GM18517 (cell line): ENCODE data around the gene GLRA2.
A peak's percentile ranks its signal among the peaks of the same experiment; 100 is the strongest.

ENCODE experiments used
- ATAC-seq: cut with Tn5 transposase; IDR thresholded peaks from one replicate; pipeline ENCODE4 v1.9.1; 2021; ENCODE audit warnings: mild to moderate bottlenecking, moderate library complexity; ENCODE audit not compliant: unreplicated experiment

GLRA2 gene

DNA sequence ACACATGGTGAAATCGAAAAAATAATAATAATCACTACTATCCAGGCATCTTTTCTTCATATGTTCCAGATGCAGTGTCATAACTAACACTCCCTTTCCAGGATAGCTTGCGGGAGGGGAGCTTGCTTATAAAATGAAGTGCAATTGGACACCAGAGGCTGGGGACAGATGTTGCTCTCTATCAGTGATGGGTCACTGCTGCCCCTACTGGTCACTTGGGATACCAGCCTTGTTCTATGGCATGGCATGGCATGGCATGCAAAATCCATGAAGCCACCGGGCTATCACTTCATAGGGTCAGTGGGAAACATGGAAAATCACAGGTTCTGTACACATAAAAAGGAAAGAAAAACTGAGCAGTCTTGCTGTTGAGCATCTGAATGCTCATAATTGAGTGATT is 168.1 kb downstream of the GLRA2 start:
- peak; percentile 77 for ATAC-seq

DNA sequence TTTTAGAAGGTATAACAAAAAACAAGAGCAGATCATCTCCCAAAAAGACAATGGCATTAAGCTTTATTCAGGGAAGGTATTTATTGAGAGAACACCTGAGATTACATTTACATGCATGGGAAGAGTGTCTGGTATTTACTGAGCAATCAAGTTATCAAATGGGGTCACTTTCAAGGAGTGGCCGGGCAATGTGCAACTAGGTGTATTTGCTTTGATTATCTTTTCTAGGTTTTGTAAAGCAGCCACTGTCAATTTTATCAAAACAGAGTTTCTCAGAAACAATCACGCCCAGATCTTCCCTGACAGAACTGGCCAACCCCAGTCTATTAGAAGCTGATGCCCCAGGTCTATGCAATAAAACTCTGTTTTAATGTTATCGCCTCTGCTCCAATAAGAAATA is 169.5 kb downstream of the GLRA2 start:
- no peak for ATAC-seq

DNA sequence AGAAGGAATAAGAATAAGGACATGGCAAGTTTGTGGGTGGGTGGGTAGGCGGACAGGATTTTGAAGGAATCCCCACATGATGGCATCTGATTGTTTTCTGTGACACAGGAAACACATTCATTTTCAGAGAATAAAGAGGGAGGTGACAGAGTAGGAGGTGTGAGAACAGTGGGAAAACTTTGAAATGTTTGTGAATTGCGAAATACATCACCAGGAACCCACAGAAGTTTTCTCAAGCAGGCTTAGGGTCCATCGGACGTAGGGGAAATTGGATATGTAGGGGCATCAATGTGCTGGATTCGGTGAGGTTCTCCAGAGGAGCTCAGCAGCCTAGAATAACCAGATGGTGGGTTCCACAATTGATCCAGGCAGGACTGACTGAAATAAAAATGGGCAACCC is 171.6 kb downstream of the GLRA2 start:
- no peak for ATAC-seq

DNA sequence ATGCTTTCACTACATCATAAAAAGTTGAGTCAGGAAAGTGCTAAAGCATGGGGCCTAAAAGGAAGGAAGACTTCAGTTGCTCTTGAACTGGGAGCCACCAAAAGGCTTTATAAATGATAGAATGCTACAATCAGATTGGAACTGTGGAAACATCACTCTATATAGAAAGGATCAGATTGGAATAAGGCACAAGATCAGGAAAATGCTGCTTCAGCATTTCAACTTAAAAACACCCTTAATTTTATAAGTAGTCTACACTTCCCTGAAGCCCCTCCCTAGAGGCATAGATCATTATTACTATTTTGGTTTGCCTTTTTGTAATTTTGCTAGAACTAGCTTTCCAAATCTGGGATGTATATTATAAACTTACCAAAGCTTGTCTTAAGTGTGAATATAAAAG is 172.8 kb downstream of the GLRA2 start:
- ATAC-seq: no peak

DNA sequence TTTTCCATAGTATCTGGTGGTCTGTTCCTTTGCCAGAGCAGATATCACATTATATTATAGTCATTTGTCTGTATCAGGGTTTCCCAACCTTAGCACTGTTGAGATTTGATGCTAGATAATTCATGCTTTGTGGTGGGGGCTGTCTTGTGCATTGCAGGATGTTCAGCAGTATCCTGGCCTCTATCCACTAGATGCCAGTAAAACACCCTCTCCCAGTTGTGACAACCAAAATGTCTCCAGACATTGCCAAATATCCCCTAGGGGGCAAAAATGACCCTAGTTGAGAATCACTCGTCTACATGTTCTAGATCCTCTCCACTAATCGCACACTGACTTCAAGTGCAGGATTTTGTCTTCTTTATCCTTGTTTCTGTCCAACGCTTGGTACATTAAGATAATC is 182.8 kb downstream of the GLRA2 start:
- ATAC-seq: no peak

DNA sequence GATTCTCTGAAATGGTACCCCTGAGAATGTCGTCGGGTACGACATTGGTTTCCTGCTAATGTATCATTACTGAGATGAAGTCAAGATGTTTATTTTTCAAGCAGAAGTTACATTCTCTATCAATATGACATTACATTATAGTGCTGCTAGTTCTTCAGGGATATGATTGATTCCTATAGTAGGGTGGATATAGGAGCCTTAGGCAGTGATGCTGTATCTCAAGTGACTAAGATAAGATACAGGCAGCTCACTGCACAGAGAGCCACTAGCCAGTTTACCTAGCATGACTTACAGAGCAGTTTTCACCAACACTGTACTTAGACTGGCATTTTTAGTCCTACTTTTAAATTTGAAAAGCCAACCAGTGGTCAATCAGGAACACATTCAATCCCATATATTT is 188.6 kb downstream of the GLRA2 start:
- no peak for ATAC-seq

DNA sequence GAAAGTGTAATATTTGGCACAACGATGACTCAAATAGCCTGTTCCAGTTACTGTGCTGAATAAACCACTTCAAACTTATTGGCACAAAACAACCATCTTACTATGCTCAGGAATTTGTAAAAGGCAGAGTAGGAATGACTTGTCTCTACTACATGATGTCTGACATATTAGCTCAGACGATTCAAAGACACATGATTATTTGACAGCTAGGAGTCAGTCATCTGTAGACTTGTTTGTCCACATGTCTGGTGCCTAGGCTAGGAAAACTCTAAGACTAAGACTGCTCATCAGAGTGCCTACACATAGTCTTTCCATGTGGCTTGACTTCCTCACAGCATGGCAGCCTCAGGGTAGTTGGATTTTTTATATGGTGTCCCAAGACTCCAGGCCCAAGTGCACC is 189.1 kb downstream of the GLRA2 start:
- ATAC-seq: no peak

DNA sequence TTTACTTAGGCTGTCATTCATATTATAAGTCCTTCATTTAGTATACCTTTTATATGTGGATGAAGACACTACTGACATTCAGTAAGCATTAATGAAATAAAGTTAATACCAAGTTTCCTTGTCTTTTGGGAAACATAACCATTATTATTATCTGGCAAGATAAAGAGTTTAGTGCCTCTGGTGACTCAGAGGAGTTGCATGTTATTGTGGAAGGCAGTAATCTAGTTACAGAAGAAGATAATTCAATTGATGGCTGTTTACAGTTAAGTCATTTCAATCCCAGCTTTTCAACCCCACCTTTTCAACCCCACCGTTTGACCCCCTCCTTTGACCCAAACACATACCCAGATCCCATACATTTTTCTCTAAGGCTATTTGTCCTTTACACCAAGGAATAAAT is 199.7 kb downstream of the GLRA2 start:
- no peak for ATAC-seq

DNA sequence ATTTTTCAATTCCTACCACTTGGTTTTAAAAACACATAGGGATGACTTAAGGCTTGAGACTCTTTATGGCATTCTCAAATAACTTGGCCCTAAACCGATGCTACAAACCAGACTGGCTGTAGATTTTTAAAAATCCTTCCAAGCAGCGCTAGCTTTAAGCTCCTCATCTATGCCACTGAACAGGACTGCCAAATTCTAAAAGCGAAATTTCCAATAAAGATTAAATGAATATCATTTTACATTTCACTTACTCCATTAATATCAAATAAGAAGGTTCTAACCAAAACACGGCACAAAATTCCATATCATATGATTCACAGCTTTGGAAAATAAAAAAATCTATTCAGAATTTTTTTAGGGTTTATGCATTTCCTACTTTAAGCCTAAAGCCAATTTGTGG is 209.3 kb downstream of the GLRA2 start:
- no peak for ATAC-seq

DNA sequence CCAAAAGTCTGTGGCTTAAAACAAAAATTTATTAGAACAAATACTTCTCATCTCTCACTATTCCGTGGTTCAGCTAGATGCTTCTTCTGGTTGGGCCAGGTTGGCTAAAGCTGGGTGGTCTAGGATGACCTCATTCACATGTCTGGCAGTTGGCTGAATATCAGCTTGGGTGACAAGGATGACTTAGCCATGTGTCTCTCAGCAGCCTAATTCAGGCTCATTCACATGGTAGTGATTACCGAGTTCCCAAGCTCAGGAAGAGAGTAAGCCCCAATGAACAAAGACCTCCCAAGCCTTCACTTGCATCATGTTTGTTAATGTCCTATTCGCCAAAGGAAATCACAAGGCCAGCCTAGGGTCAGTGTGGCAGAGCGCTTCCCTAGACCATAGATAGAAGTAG is 224.1 kb downstream of the GLRA2 start:
- no peak for ATAC-seq

DNA sequence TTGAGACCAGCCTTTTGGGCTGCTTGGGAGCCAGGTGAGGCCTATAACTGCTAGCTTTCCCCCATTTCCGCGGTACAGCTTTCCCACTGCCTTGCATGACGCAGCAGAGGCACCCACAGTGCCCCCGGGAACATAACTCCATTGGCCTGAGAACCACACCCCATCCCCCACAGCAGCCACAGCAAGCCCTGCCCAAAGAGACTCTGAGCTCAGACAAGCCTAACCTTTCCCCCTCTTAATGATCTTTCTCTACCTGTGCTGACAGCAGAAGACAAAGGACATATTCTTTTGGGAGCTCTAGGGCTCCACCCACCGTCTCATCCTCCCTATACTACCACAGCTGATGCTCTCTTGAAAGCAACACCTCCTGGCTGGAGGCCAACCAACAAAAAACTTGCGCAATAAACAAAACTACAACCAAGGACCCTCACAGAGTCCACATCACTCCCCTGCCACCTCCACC is 228.7 kb downstream of the GLRA2 start:
- no peak for ATAC-seq

DNA sequence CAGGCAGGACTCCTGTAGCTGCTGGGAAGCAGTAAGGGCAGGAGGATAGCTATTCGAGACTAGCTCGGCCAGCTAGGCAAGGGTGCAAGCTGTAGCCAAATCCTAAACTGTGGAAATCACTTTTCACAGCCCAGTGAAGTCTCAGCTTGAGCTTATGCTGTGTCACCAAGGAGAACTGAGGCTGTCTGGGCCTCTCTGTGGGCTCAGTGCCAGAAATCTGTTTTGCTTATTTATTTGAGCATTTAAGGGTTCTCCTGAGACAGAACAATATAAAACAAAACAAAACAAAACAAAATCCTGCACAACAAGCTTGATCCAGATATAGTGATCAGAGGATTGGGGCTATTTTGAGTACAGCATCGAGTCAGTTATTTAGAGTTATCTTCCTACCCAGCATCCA is 246.1 kb downstream of the GLRA2 start:
- ATAC-seq: no peak

DNA sequence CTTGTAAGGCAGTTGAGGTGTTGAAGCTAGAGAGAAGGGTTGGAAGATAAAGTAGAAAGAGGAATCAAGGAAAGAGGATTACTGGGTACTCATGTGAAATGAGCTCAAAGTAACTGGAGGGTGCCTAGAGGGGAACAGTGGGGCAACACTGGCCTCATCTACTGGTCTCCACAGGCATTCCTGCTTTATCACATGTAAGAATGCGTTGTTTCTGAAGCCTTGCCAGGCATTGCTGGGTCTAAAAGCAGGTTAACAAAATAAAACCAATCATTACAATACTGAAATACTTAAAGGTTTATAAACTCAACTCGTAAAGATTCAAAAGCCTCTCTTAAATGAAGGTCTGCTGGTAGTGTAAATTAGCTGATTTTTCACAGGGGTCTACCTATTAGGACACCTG is 247.6 kb downstream of the GLRA2 start:
- no peak for ATAC-seq

DNA sequence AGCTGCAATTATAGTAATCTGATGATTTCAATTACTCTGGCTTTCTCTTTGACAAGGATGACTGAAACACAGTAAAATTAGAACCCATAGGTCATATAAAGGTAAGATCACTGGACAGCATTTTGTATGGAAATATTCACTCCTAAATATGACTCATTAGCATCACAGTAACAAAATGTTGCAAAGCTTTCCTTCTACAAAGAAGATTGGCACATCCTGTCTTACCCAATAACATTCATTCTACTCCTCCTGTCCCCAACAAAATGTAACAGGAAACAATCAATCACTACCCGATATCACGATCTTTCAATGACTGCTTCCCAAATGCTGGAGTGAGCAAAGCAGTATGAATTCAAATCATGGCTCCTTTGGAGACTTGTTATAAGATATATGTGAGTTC is 248.2 kb downstream of the GLRA2 start:
- ATAC-seq: no peak

DNA sequence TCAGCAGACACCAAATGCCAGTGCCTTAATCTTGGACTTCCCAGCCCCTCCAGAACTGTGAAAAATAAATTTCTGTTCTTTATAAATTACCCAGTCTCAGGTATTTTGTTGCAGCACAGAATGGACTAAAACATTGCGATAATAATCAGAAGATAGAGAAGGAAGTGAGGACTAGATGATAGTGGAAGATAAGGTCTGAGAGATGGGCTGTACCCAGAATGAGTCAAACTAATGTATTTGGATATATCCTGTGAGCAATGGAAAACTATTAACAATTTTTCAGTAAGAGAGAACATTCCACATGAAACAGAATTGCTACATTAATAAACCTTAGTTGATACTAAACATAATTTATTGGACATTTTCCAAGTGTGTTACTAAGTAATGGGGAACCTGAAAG is 250.2 kb downstream of the GLRA2 start:
- no peak for ATAC-seq
